ENCODE results near the gene INPP5K.

The INPP5K gene

DNA sequence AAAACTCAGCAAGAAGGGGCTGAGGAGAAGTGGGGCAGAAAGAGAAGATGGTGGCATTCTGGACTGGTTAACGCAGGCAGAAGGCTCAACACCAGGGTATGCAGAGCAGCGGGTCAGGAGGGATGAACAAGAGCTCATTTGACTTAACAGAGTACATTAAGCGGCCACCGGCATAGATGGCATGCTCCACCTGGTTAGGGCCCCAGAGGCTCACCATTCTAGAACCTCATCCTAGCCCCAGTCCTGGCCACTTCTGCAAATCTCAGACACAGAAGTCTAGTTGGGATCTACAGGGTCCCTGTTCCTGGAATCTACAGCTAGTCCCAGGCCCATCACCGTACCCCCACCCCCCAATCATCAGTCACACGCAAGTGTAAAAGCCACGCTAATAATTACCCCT lies 22.2 kb downstream of the INPP5K start:
- POLR2A ChIA-PET = no interaction called here
- CTCF ChIA-PET = no interaction called here
- no peak for TF ChIP-seq TARDBP (IDR thresholded peaks at IDR 0.05)
- TF ChIP-seq FOXK2 (IDR thresholded peaks at IDR 0.05) = no peak
- TF ChIP-seq, protein P1, sequence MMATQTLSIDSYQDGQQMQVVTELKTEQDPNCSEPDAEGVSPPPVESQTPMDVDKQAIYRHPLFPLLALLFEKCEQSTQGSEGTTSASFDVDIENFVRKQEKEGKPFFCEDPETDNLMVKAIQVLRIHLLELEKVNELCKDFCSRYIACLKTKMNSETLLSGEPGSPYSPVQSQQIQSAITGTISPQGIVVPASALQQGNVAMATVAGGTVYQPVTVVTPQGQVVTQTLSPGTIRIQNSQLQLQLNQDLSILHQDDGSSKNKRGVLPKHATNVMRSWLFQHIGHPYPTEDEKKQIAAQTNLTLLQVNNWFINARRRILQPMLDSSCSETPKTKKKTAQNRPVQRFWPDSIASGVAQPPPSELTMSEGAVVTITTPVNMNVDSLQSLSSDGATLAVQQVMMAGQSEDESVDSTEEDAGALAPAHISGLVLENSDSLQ (IDR thresholded peaks at IDR 0.05) = no peak
- TF ChIP-seq LEF1 (IDR thresholded peaks at IDR 0.05; ENCODE audit: borderline replicate concordance) = no peak
- TF ChIP-seq FOXM1 (IDR thresholded peaks at IDR 0.05; ENCODE audit: borderline replicate concordance) = no peak
- no peak for TF ChIP-seq HDGF (IDR thresholded peaks at IDR 0.05; ENCODE audit: borderline replicate concordance)
- no peak for TF ChIP-seq BHLHE40 (IDR thresholded peaks at IDR 0.05; ENCODE audit: borderline replicate concordance)
- TF ChIP-seq ELF4 (IDR thresholded peaks at IDR 0.05) = no peak
- no peak for TF ChIP-seq SUZ12 (IDR thresholded peaks at IDR 0.05)
- TF ChIP-seq L3MBTL2 (conservative IDR thresholded peaks at IDR 0.05) = no peak
- no peak for TF ChIP-seq NFRKB (IDR thresholded peaks at IDR 0.05)
- no peak for TF ChIP-seq SP1 (IDR thresholded peaks at IDR 0.05)
- no peak for TF ChIP-seq ARNT (IDR thresholded peaks at IDR 0.05)
- DNase-seq (ENCODE audit: extremely low spot score) = no peak

DNA sequence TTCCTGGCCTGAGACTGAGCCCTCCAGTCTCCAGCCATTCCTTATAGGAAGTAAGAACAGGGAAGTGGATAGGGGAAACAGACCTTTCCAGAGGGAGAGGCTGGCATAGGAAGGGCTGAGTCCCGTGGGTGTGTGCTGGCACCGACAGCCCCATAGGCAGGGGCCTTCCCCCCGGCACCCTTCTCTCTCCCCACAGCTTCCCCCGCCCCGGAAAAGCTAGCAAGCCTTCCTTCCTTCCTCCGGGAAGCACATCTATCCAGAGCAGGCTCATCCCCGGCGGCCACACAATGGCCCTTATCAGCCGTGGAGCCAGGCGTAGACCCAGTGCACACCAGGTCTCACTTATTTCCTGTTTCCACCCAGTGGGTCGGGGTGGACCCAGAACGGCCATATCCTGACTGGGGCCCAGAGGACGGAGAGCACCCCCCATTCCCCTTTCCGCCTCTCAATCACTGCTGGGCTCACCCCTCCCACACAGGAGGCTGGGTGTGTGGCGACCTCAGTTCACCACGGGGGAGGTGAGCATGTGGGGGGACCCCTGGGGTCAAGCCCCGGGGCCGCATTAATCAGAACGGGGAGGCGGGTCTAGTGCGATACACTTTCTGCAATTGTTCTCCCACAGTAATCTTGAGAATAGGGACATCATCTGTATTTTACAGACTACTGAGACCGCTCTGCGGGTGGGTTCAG lies 23.0 kb downstream of the INPP5K start:
- TF ChIP-seq FOXM1 (IDR thresholded peaks at IDR 0.05; ENCODE audit: borderline replicate concordance) = no peak
- TF ChIP-seq BHLHE40 (IDR thresholded peaks at IDR 0.05; ENCODE audit: borderline replicate concordance) = no peak
- no peak for TF ChIP-seq ZNF384 (IDR thresholded peaks at IDR 0.05)
- TF ChIP-seq LEF1 (IDR thresholded peaks at IDR 0.05; ENCODE audit: borderline replicate concordance) = no peak
- TF ChIP-seq, protein P1 (IDR thresholded peaks at IDR 0.05) = no peak
- TF ChIP-seq ELF4 (IDR thresholded peaks at IDR 0.05) = no peak
- no peak for TF ChIP-seq FOXK2 (IDR thresholded peaks at IDR 0.05)
- TF ChIP-seq ARNT (IDR thresholded peaks at IDR 0.05) = no peak
- POLR2A ChIA-PET = interaction anchor here (2.2 kb wide), 1 partner anchor 22 kb away, joined by 15 read pairs; the partner anchor contains the start of gene INPP5K
- CTCF ChIA-PET = no interaction called here
- DNase-seq (ENCODE audit: extremely low spot score) = no peak

DNA sequence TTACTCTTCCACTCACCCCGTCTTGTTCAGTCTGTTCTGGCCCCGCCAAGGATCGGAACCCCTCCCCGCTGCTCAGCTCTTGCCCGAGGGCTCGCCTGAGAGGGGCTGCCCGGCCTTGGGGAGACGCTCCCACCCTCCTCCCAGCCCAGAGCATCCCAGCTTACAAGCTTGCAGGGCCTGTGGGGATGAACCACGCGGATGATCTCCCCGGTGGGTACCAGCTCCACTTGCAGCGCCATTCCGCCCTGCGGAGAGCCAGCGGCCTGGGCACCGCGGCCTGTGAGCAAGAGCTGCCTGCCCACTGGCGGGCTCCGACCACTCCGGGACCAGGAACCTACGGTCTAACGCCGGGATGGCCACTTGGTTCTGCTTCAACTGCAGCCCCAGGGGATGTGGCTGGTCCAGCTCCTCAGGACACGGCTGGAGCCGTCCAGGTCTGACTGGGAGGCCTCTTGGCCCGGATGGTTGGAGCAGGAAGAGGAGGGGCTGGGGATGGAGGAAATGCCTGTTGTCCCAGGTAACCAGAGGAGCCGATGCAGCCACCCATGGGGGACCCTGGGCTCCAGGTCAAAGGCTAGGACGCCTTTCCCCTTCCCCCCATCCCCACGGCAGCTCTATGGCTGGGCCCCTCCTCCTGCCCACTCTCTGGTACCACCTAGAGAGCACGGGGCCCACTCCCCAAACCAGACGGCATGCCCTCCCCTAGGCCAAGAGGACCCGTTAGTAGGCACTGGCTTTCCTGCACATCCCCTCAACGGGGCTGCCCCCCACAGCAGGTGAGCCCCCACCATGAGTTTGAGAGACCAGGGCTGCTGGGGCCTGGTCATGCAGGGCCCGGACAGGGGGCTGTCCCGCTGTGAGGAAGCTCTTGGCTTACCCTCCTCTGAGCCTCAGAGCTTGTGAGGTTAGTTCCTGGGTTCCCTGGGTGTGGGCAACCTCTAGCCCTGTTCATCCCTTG lies 23.9 kb downstream of the INPP5K start, which contains the start of gene MYO1C:
Gene MYO1C (minus strand): TSS at position 438 of the 958 bp plus-strand sequence. CDS start 199 bp downstream, at position 239.
- CTCF ChIA-PET = no interaction called here
- no peak for TF ChIP-seq ARNT (IDR thresholded peaks at IDR 0.05)
- TF ChIP-seq L3MBTL2 (conservative IDR thresholded peaks at IDR 0.05) = no peak
- no peak for TF ChIP-seq ELF4 (IDR thresholded peaks at IDR 0.05)
- no peak for TF ChIP-seq FOXA1 (IDR thresholded peaks at IDR 0.05)
- TF ChIP-seq SUZ12 (IDR thresholded peaks at IDR 0.05) = no peak
- TF ChIP-seq NFRKB (IDR thresholded peaks at IDR 0.05) = no peak
- TF ChIP-seq SP1 (IDR thresholded peaks at IDR 0.05) = no peak
- TF ChIP-seq CTBP1 (IDR thresholded peaks at IDR 0.05; ENCODE audit: borderline replicate concordance) = no peak
- TF ChIP-seq TARDBP (IDR thresholded peaks at IDR 0.05) = no peak
- TF ChIP-seq FOXM1 (IDR thresholded peaks at IDR 0.05; ENCODE audit: borderline replicate concordance) = no peak
- no peak for TF ChIP-seq FOXK2 (IDR thresholded peaks at IDR 0.05)
- no peak for TF ChIP-seq BHLHE40 (IDR thresholded peaks at IDR 0.05; ENCODE audit: borderline replicate concordance)
- TF ChIP-seq ZNF384 (IDR thresholded peaks at IDR 0.05) = no peak
- no peak for TF ChIP-seq LEF1 (IDR thresholded peaks at IDR 0.05; ENCODE audit: borderline replicate concordance)
- no peak for TF ChIP-seq HDGF (IDR thresholded peaks at IDR 0.05; ENCODE audit: borderline replicate concordance)
- TF ChIP-seq, protein P1 (IDR thresholded peaks at IDR 0.05) = no peak
- DNase-seq (ENCODE audit: extremely low spot score) = no peak
- POLR2A ChIA-PET = interaction anchor here (2.2 kb wide), 1 partner anchor 23 kb away, joined by 15 read pairs; the partner anchor contains the start of gene INPP5K

DNA sequence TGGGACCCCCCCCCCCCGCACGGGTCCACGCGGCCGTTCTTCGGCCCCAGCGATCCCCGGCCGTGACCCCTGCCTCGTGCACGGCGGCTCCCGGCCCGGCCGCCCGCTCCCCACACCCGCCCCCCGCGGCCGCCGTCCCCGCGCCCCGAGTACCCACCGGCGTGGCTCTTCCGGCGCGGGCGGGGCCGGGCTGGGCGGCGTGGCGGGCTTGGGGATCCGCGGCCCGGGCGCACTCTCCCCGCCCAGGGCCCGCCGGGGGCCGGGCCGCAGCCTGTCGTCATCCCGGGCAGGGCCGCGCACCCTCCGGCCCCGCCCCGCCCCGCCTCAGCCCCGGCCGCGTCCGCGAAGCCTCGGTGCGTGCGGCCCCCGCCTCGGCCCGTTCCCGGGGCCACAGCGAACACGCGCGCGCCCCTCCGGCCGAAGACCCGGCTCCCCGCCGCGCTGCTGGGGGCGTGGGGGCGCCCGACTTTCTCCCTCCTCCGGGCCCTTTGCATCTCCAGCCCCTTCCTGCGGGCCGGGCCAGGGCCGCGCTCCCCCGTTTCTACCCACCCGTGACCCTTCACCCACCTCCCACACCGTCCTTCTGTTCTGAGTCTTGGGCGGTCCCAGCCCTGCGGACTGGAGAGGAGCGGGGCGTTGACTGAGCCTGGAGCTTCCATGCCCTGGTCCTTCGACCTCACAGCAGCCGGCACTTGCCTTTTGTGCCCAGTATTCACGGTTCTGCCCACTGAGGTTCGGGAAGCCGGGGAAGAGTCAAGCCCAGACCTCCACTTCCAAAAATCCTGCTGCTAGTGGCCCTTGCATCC lies 24.8 kb downstream of the INPP5K start:
- no peak for TF ChIP-seq FOXA1 (IDR thresholded peaks at IDR 0.05)
- POLR2A ChIA-PET = interaction anchor here (2.2 kb wide), 1 partner anchor 24 kb away, joined by 15 read pairs; the partner anchor contains the start of gene INPP5K
- CTCF ChIA-PET = no interaction called here
- DNase-seq (ENCODE audit: extremely low spot score) = peak; percentile 74

DNA sequence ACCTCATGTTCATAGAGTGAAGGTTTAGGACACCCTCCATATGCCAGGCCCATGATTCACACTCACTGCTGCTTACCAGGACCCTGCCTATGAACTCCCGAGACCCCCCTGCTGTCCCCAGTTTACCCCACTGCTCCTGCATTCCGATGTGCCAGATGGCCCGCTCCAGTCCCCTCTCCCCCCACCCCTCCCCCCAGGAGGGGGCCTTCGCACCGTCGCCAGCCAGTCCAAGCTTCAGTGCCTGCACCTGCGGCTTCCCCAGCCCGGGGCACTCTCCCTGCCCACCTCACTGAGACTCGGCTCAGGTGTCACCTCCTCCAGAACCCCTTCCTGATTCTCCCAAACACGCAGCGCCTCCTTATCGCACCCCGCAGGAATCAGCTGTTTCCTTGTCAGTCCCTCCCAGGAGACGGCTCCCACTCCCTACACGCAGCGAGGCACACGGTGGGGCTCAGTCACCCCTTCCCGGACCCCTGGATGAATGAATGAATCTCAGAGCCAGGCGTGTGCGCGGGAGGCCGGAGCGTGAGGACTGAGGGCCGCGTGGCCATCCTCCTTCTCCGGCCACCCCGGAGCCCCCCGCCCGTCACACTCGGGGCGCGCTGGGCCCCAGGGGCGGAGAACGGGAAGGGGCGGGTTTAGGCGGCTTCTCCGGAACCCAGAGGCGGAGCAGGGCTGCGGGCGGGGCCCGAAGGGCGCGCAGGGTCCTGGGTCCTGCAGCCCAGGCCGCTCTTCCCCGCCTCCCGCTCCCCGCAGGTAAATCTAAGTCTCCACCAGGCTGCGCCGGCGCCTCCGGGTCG lies 25.6 kb downstream of the INPP5K start:
- ChIA-PET CTCF (no interaction called here), POLR2A (interaction anchor here (3.7 kb wide), 1 partner anchor 25 kb away, joined by 18 read pairs; the partner anchor contains the start of gene INPP5K)
- DNase-seq (ENCODE audit: extremely low spot score) = peak; percentile 49

More for the DNA sequence above, 25.6 kb downstream of the INPP5K start:
- TF ChIP-seq, protein P1 (IDR thresholded peaks at IDR 0.05) = no peak
- TF ChIP-seq ARNT (IDR thresholded peaks at IDR 0.05) (no peak), LEF1 (IDR thresholded peaks at IDR 0.05; ENCODE audit: borderline replicate concordance) (0 out of 2 replicates have a peak, but pooled peaks have one; percentile 16), NFRKB (IDR thresholded peaks at IDR 0.05) (no peak), ELF4 (IDR thresholded peaks at IDR 0.05) (no peak), FOXA1 (IDR thresholded peaks at IDR 0.05) (no peak), SUZ12 (IDR thresholded peaks at IDR 0.05) (no peak), L3MBTL2 (conservative IDR thresholded peaks at IDR 0.05) (peak; percentile 46; the same call in 1 of the 2 replicates), BHLHE40 (IDR thresholded peaks at IDR 0.05; ENCODE audit: borderline replicate concordance) (no peak), FOXM1 (IDR thresholded peaks at IDR 0.05; ENCODE audit: borderline replicate concordance) (no peak), ZNF384 (IDR thresholded peaks at IDR 0.05) (no peak), SP1 (IDR thresholded peaks at IDR 0.05) (no peak), FOXK2 (IDR thresholded peaks at IDR 0.05) (no peak), HDGF (IDR thresholded peaks at IDR 0.05; ENCODE audit: borderline replicate concordance) (no peak)

All from HEK293T (cell line).